ENCODE data around the gene GPR171.
"Not testable (repeated sequence)": the region's sequence is repeated elsewhere in the genome, so short reads cannot be mapped to it uniquely, and the experiment has no call there.

The GPR171 gene

DNA sequence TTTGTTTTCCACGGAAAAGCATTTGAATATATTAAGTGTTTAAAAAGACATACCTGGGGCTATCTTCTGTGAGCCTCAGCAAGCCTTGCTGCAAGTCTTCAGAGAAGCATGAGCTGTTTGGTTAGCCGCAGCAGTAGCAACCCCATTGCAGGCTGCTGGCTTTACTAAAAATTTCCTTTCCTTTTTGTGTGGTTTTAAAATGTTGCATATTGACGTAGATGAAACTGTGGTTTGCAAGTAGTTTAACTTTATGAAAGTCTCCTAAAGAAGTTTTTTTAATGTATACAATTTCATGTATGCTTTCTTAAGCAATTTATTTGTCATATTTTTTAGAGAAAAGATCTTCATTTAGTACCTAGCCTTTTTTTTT is at the start of gene GPR171:
Gene GPR171, minus strand, starts transcription at position 166 of the 370 bp plus-strand sequence. CDS start 3,830 bp downstream, outside the sequence.
- no peak for DNase-seq

DNA sequence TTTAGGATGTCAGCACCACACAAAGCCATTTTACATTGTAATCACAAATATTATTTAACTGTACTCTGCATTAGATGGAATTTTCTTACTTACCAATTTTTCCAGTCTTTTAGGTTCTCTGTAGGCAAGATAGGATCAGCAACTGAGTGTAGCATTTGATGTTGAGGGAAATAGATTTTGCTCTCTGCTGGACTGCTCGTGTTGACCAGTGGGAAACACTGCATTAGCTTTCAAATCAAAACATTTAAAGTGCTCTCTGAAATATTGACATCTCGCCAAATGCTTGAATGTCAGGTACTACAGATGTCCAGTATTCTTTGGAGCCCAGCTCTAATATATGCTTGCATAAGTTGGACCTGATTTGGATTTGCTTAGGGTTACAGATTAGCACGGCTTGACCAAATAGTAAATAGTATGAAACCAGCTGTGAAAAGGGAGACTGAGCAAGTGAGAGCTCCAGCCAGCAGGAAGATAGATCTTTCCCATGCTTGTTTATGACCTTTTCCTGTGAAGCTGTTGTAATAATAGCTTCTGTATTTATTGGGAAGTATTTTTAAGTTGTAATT is 45.8 kb upstream of the GPR171 start:
- DNase-seq = peak; percentile 2

GRCh38 chr3:151242006-151242405 is 39.0 kb upstream of the GPR171 start:
- DNase-seq = not testable (repeated sequence)

DNA sequence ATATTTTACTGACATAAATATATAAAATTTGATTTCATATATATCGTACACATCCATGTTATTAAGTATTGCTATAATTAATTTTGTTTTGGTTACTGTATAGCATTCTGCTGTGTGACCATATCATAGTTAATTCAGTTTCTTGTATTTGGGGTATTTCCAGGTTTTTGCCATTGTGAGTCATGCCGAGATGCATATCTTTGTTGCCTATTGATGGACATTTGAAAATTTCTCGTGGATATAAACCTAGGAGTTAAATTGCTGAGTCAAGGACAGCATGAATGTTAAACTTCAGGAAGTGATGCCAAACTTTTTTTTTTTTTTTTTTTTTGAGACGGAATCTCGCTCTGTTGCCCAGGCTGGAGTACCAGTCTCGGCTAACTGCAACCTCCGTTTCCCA is 33.7 kb upstream of the GPR171 start:
- DNase-seq = no peak

- no peak for DNase-seq
Observed at GRCh38 chr3:151236316-151236715, 33.3 kb upstream of the GPR171 start.

GRCh38 chr3:151234825-151235224 is 31.8 kb upstream of the GPR171 start:
- DNase-seq = no peak

- no peak for DNase-seq
Observed at GRCh38 chr3:151232991-151233390, 30.0 kb upstream of the GPR171 start.

DNA sequence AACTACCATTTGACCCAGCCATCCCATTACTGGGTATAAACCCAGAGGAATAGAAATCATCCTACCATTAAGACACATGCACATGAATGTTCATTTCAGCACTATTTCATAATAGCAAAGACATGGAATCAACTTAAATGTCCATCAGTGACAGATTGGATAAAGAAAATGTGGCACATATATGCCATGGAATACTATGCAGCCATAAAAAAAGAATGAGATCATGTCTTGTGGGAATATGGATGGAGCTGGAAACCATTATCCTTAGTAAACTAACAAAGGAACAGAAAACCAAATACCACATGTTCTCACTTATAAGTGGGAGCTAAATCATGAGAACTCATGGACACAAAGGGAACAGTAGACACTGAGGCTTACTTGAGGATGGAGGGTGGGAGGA is 29.4 kb upstream of the GPR171 start:
- DNase-seq = not testable (repeated sequence)

DNA sequence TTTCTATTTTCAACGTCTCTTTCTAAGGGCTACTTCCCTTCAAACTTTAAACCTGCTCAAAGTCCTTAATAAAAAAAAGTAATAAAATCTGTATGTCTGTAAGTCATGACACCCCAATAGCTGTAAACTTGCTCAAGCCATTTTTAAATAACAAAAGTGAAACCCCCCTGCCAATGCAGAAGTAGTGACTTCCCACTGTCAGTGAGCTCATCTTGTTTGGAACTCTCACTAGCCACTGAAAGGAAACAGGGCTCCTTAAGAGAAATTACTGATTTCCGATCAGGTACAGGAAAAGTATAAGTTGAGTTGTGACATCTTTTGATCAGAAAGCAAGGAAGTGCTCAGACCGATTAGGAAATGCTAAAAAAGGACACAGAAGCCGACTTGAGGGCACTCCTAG is 27.6 kb upstream of the GPR171 start:
- no peak for DNase-seq

DNA sequence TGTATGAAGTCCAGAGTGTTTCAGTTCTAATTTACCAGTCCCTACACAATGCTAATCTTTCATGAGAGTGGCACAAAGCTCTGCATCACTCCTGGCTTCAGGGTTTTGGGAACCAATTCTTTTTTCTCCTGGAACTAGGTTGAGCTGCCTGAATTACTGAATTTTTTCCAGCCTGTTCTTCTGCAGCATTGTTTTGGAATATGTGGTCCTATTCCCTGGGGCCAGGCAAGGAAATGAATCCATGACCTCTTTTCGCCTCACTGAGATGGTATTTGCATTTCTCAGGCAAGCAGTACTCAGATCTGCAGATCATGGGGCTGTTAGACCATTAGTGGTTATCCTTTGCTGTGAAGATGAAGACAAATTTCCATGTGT is 25.6 kb upstream of the GPR171 start:
- peak; percentile 18 for DNase-seq

DNA sequence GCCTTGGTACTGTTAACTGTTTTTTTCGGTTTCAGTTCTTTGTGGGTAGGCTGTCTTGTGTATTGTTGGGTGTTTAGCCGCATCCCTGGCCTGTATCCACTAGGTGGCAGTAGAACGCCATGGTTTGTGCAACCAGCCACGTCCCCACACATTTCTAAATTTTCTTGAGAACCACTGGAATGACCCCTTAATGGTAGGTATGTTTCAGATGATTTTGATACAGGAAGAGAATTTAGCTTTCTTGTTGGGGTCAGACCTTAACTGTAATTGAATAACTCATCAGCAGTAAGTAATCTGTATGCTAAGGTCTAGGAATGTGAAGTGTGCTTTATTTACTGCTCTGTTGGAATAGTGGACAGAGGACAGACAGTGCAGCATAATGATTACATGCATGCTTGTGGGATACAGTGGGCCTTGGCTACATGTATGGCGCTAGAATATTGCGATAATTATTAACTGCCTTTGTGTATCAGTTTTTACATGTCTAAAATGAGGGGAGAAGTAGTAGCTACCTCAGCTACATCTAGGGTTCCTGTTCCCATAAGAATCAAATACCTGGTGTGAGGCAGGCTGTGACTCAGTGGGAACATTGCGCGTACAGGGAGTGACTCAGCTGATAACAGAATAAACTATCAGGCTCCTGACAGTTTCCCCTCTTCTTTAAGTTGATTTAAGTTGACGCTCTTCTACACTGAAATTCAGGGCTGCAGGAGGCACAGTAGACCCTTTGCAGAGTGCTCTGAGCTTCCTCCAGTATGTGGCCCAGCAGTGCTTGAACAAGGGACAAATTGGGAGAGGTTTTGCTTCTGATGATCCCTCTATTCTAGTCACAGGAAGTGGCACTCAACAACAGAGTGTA is 25.0 kb upstream of the GPR171 start:
- peak; percentile 61 for DNase-seq

GRCh38 chr3:151227266-151227806 is 24.3 kb upstream of the GPR171 start:
- DNase-seq = no peak

DNA sequence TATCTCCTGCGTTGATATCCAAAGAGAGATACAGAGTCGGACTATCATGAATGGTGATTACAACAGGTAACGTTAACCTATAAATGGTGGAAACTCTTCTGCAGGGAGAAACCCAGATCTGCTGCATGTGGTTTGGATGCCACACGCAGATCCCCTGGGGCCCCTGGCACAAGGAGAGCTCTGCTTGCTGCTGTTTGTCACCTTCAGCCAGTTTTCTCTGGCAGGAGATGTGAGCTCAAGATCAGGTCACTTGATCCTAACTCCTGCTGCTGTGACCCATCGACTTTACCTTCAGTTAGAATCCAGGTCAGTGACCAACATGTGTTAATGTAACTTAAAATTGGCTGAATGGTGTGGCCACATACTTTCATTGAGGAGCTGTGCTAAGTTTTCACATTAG is 23.8 kb upstream of the GPR171 start:
- no peak for DNase-seq

- peak; percentile 70 for DNase-seq
Observed at GRCh38 chr3:151226088-151226563, 23.1 kb upstream of the GPR171 start.

- no peak for DNase-seq
Observed at GRCh38 chr3:151225040-151225975, 22.3 kb upstream of the GPR171 start.

GRCh38 chr3:151224268-151224866 is 21.4 kb upstream of the GPR171 start:
- DNase-seq = no peak

GRCh38 chr3:151219056-151219455 is 16.0 kb upstream of the GPR171 start:
- DNase-seq = peak; percentile 16

- DNase-seq = no peak
Observed at GRCh38 chr3:151218136-151218535, 15.1 kb upstream of the GPR171 start.

- DNase-seq = no peak
Observed at GRCh38 chr3:151216641-151217607, 13.9 kb upstream of the GPR171 start.

DNA sequence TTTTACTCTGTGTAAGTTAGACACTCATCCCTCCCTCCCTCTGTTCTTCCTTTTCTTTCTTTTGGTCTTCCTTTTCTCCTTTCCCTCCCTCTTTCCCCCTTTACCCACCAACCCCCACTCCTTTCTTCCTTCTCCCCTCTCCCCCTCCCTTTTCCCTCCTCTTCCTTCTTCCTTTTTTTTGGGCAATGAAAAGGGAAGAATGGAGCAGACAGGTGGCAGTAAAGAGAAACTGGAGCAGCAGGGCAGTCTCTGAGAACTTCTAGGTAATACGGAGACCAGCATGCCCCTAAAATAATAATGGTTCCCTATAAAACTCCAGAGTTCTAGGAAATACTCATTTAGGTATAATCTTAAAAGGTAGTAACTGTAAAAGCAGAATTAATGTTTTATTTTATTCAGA is 11.4 kb upstream of the GPR171 start:
- peak; percentile 47 for DNase-seq

GRCh38 chr3:151213881-151214280 is 10.9 kb upstream of the GPR171 start:
- no peak for DNase-seq

Data from NCI-H69 (cell line).